Transverse colon (tissue), 4 donors: ENCODE measurements around the gene OBSCN. TPM values are rescaled to one million over a fixed set of nuclear protein-coding genes. Genes with fewer than 3 reads are reported as not detected.

ENCODE experiments used
- DNase-seq: peaks from one replicate; pipeline ENCODE4 v3.0.0-alpha.2; 2019
- H3K27ac ChIP-seq, 4 donors: fragments of 200-600 bp; sonication (generic); 2 replicates each; pipeline ENCODE4 v1.5.1; 2016 to 2018; ENCODE audit warnings: inconsistent platforms in 4 of 4
- H3K27me3 ChIP-seq: fragments of 200-600 bp; sonication (generic); 2 replicates; pipeline ENCODE4 v1.5.1; 2017; ENCODE audit warnings: inconsistent platforms
- H3K36me3 ChIP-seq, 4 donors: fragments of 200-600 bp; sonication (generic); 2 replicates each; pipeline ENCODE4 v1.5.1; 2017 to 2019; ENCODE audit warnings: inconsistent platforms in 4 of 4
- H3K4me1 ChIP-seq, 4 donors: fragments of 200-600 bp; sonication (generic); 2 replicates each; pipeline ENCODE4 v1.5.1; 2017 to 2020; ENCODE audit warnings: inconsistent platforms in 4 of 4
- H3K4me3 ChIP-seq, 4 donors: fragments of 200-600 bp; sonication (generic); 1 replicate in 1 of 4; 2 replicates in 3 of 4; pipeline versions ENCODE4 v1.5.1 to v1.6.1; 2017 to 2019; ENCODE audit warnings: inconsistent platforms in 4 of 4
- H3K9me3 ChIP-seq, 2 donors: fragments of 200-600 bp; sonication (generic); 2 replicates each; pipeline ENCODE4 v1.5.1; 2017 to 2019; ENCODE audit warnings: inconsistent platforms in 2 of 2
- CTCF ChIP-seq, 5 experiments: fragments of 200-600 bp in 3 of 5; fragments of 450-650 bp in 2 of 5; sonication (generic) in 3 of 5; IDR thresholded peaks; 1 replicate in 2 of 5; 2 replicates in 3 of 5; pipeline ENCODE4 v1.5.1; 2016 to 2017; ENCODE audit warnings: antibody characterized with exemption in 5 of 5, inconsistent platforms in 3 of 5, mild to moderate bottlenecking in 2 of 5, moderate library complexity in 1 of 5
- EP300 ChIP-seq: sonication (generic); formaldehyde crosslinking; IDR thresholded peaks from one replicate; pipeline ENCODE4 v1.6.1; 2017; ENCODE audit warnings: antibody characterized with exemption, low read depth
- POLR2A ChIP-seq: fragments of 450-650 bp; IDR thresholded peaks from one replicate; pipeline ENCODE4 v1.6.1; 2016; ENCODE audit warnings: antibody characterized with exemption, mild to moderate bottlenecking, moderate library complexity
- POLR2AphosphoS5 ChIP-seq, 3 donors: sonication (generic); formaldehyde crosslinking; IDR thresholded peaks; one replicate each; pipeline ENCODE4 v1.6.1; 2016; ENCODE audit warnings: antibody characterized with exemption in 3 of 3
- WGBS, 2 donors: methylation state at CpG; one replicate each; pipeline ENCODE4 v1.1.5; 2018; ENCODE audit warnings: low coverage in 1 of 2; 5-methylcytosine and 5-hydroxymethylcytosine counted together
- in situ Hi-C, 4 donors: fragments of 200-750 bp; cut with MboI; loops; one replicate each; pipeline versions ENCODE4 v1.15.0 to v1.15.1; 2017; ENCODE audit warnings: low sequenced_read_pairs in 3 of 4, low pct_ligation_motif_present in 1 of 4, low pct_unique_long_range_greater_than_20kb in 1 of 4
- intact Hi-C: fragments of 100-400 bp; cut with DNase I; formaldehyde crosslinking; loops from one replicate; pipeline ENCODE4 v1.15.1; 2023; ENCODE audit warnings: low total_unique reads
- total RNA-seq, 4 donors: library from RNA; depleted of rRNA; stranded (reverse); fragments of >200 nt; gene quantifications; one replicate each; pipeline ENCODE4 v1.1.0, GENCODE V29; 2016

OBSCN gene
- total RNA-seq, 4 donors from 2014 or later = 11.9 to 21.7 (median 15.8) TPM

- peak overlapping the region in 2 of 4 donors; percentile 20 to 43 for H3K4me3 ChIP-seq
- intact Hi-C loops (no loop called here), in situ Hi-C loops (no loop called here)
- H3K27ac ChIP-seq = no peak overlapping the region
- no peaks in the 10 kb centered on the region for H3K9me3 ChIP-seq
- H3K27me3 ChIP-seq = peaks cover 38% of the 10 kb centered on the region
- DNase-seq = no peak
- no peak for TF ChIP-seq POLR2A
- TF ChIP-seq POLR2AphosphoS5 (IDR thresholded peaks at IDR 0.05) = no peak
- TF ChIP-seq CTCF (IDR thresholded peaks at IDR 0.05) = no peak
- no peak for TF ChIP-seq EP300
- peaks cover 10 to 18% (median 11%) of the 10 kb centered on the region in 4 donors for H3K4me1 ChIP-seq
- H3K36me3 ChIP-seq = no peaks in the 10 kb centered on the region
- WGBS, 2 donors = 38% methylated on average over 23 of the region's 23 CpGs; no CpG with 5 or more reads in 1 of the 2 donors
Measured at GRCh38 chr1:228415853-228416216, 208.0 kb downstream of the OBSCN start.

- in situ Hi-C loops (no loop called here), intact Hi-C loops (no loop called here)
- no peak for DNase-seq
- Histone ChIP-seq H3K27me3 (peaks cover 38% of the 10 kb centered on the region), H3K4me1 (peaks cover 10 to 18% (median 11%) of the 10 kb centered on the region in 4 donors), H3K4me3 (peak within 1 kb of the TSS in 3 of 4 donors; percentile 19 to 43 (median 20)), H3K9me3 (no peaks in the 10 kb centered on the region), H3K27ac (no peak within 1 kb of the TSS), H3K36me3 (no peaks in the 10 kb centered on the region)
- TF ChIP-seq POLR2AphosphoS5 (IDR thresholded peaks at IDR 0.05) (no peak), CTCF (IDR thresholded peaks at IDR 0.05) (peak; percentile 26 to 32 (median 27))
- WGBS, 2 donors = 2% methylated on average over 33 of the region's 59 CpGs; no CpG with 5 or more reads in 1 of the 2 donors
Measured at GRCh38 chr1:228416217-228416933, 208.5 kb downstream of the OBSCN start, which contains the start of gene TRIM17. TRIM17 (minus strand) TSS chr1:228416861; CDS start chr1:228415072, 1,789 bp downstream.

- no peaks in the 10 kb centered on the region for H3K9me3 ChIP-seq
- no peak for TF ChIP-seq CTCF (IDR thresholded peaks at IDR 0.05)
- TF ChIP-seq POLR2A = no peak
- TF ChIP-seq EP300 = no peak
- no peak for TF ChIP-seq POLR2AphosphoS5 (IDR thresholded peaks at IDR 0.05)
- peaks cover 38% of the 10 kb centered on the region for H3K27me3 ChIP-seq
- no peaks in the 10 kb centered on the region for H3K36me3 ChIP-seq
- in situ Hi-C loops = no loop called here
- H3K27ac ChIP-seq = no peak overlapping the region
- no peak for DNase-seq
- peaks cover 10 to 18% (median 11%) of the 10 kb centered on the region in 4 donors for H3K4me1 ChIP-seq
- WGBS, 2 donors = 29% methylated on average over 11 of the region's 12 CpGs; no CpG with 5 or more reads in 1 of the 2 donors
- no peak overlapping the region for H3K4me3 ChIP-seq
- intact Hi-C loops = no loop called here
Measured at GRCh38 chr1:228417061-228417460, 209.2 kb downstream of the OBSCN start.

GRCh38 chr1:228417483-228418203, 209.8 kb downstream of the OBSCN start:
- H3K9me3 ChIP-seq = no peaks in the 10 kb centered on the region
- 80 to 91% methylated on average over 1 to 7 of the region's 7 CpGs for WGBS, 2 donors
- peaks cover 38% of the 10 kb centered on the region for H3K27me3 ChIP-seq
- no peak overlapping the region for H3K4me3 ChIP-seq
- no peak overlapping the region for H3K27ac ChIP-seq
- H3K4me1 ChIP-seq = peaks cover 10 to 18% (median 11%) of the 10 kb centered on the region in 4 donors
- in situ Hi-C loops (no loop called here), intact Hi-C loops (no loop called here)
- no peak for DNase-seq
- TF ChIP-seq EP300 (no peak), CTCF (IDR thresholded peaks at IDR 0.05) (no peak), POLR2A (no peak), POLR2AphosphoS5 (IDR thresholded peaks at IDR 0.05) (no peak)
- no peaks in the 10 kb centered on the region for H3K36me3 ChIP-seq
